Measurements from ENCODE around the gene ATP7B. TPM values are rescaled to one million over a fixed set of nuclear protein-coding genes. Genes with fewer than 3 reads are reported as not detected.

The ATP7B gene
- total RNA-seq = 10 to 100 TPM in 2 of 4 donors, 1 to 10 TPM in 2; 4.6 to 12.1 (median 9.4) TPM

DNA sequence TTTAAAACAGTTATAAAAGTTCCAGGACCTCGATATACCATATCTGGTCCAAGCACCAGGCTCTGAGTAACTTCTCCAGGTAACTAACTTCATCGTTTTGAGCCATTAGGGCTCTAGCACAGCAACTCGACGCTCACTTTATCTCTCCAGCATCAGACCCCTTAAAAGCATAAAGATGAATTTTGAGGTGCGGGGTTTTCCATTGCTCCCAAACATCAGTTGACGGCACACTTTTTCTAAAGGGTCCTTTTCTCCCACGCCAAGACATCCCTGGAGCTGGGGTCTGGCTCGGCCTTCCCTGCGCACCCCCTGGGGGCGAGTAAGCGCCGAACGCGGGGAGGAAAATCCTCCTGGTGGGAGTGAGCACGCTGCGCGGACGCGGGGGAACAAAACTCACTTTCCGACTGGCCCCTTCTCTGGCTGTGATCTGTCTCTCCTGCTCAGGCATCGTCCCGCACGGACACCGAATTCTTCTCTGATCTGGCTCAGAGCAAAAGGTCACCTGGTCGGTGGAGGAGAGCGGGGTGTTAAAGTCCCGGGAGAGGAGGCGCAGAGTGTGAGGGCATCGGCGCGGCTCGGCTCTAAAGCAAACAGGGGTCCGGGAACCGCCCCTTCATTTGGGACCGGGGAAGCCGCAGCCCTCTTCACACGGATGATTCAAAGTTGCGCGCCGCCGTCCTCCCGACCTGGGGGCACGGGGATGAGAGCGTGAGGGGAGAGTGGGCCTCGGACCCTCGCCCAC lies at the start of gene ATP7B:
TSS of gene ATP7B (minus strand) at position 561 of the 742 bp plus-strand sequence. CDS start at position 448, 113 bp downstream.
- TF ChIP-seq, protein P1, sequence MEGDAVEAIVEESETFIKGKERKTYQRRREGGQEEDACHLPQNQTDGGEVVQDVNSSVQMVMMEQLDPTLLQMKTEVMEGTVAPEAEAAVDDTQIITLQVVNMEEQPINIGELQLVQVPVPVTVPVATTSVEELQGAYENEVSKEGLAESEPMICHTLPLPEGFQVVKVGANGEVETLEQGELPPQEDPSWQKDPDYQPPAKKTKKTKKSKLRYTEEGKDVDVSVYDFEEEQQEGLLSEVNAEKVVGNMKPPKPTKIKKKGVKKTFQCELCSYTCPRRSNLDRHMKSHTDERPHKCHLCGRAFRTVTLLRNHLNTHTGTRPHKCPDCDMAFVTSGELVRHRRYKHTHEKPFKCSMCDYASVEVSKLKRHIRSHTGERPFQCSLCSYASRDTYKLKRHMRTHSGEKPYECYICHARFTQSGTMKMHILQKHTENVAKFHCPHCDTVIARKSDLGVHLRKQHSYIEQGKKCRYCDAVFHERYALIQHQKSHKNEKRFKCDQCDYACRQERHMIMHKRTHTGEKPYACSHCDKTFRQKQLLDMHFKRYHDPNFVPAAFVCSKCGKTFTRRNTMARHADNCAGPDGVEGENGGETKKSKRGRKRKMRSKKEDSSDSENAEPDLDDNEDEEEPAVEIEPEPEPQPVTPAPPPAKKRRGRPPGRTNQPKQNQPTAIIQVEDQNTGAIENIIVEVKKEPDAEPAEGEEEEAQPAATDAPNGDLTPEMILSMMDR (IDR thresholded peaks at IDR 0.05; ENCODE audit: low read depth) = no peak

DNA sequence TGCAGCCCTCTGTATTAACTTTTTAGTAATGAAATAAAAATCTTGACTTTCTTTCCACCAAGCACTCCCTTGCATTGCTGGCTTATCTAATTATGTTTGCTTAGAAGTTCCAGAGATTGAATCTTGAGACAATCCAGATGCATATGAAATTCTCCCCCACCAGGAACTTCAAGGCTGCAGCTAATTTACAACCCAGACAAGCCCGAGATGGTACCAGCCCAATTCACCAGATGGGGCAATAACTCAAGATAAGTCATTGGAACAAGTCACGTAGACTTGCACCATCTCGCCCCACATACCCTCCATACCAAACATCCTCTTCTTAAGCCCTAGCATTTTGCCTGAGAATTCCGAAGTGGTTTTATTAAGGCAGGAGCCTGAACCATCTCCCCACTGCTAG lies 42.2 kb upstream of the ATP7B start:
- TF ChIP-seq, protein P1 (IDR thresholded peaks at IDR 0.05; ENCODE audit: low read depth) = no peak

DNA sequence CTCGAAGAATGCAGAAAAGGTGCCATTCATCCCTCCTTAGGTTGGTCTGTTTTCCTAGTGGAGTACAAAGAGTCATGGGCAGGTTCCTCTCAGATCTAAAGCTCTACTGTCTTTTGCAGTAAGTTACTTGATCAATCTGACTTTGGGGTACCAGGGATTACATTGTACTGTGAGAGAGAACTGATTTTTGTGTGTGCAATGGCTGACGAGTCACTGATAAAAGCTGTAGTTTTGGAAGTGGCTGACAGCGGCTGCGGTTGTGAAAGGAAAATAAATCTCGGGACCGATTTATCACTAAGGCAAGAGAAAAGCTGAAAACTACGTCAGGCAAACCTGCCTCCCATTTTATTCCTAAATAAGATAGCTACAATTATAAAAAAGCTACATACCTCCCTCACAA lies 40.1 kb upstream of the ATP7B start:
- TF ChIP-seq, protein P1 (IDR thresholded peaks at IDR 0.05; ENCODE audit: low read depth) = no peak

DNA sequence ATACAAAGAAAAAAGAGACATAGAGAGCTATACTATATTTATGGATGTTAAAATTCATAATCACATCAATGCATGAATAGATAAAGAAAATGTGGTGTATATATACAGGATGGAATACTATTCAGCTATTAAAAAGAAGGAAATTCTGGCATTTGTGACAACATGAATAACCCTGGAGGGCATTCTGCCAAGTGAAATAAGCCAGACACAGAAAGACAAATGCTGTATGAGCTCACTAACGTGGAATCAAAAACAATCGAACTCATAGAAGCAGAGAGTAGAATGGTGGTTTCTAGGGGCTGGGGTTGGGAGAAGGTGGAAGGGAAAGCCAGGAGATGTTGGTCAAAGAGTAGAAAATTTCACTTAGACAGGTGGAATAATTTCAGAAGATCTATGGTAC lies 37.3 kb upstream of the ATP7B start:
- TF ChIP-seq, protein P1 (IDR thresholded peaks at IDR 0.05; ENCODE audit: low read depth) = no peak

GRCh38 chr13:52047463-52047862 lies 36.2 kb upstream of the ATP7B start:
- TF ChIP-seq, protein P1 (IDR thresholded peaks at IDR 0.05; ENCODE audit: low read depth) = no peak

- TF ChIP-seq, protein P1 (IDR thresholded peaks at IDR 0.05; ENCODE audit: low read depth) = no peak
Observed at GRCh38 chr13:52043675-52044074, 32.4 kb upstream of the ATP7B start.

GRCh38 chr13:52036037-52036436 lies 24.8 kb upstream of the ATP7B start:
- TF ChIP-seq, protein P1 (IDR thresholded peaks at IDR 0.05; ENCODE audit: low read depth) = no peak
